Testis (tissue), 3 donors: ENCODE results near the gene CETP. TPM values are rescaled to one million over a fixed set of nuclear protein-coding genes. Genes with fewer than 3 reads are reported as not detected.
"Not testable (repeated sequence)": the region's sequence is repeated elsewhere in the genome, so short reads cannot be mapped to it uniquely, and the experiment has no call there.

Experiments used
- DNase-seq: peaks from one replicate; pipeline ENCODE4 v3.0.0-alpha.2; 2019
- H3K27ac ChIP-seq, 2 donors: fragments of 200-600 bp; sonication (generic); one replicate each; pipeline ENCODE4 v1.5.1; 2019
- H3K27me3 ChIP-seq: fragments of 200-600 bp; sonication (generic); one replicate; pipeline ENCODE4 v1.5.1; 2019
- H3K36me3 ChIP-seq: fragments of 200-600 bp; sonication (generic); one replicate; pipeline ENCODE4 v1.5.1; 2017; ENCODE audit warnings: low read depth; ENCODE audit errors: missing control alignments
- H3K4me1 ChIP-seq: fragments of 200-600 bp; sonication (generic); one replicate; pipeline ENCODE4 v1.5.1; 2019
- H3K4me3 ChIP-seq, 2 donors: fragments of 200-600 bp; sonication (generic); one replicate each; pipeline ENCODE4 v1.5.1; 2017 to 2019
- H3K9me3 ChIP-seq: fragments of 200-600 bp; sonication (generic); one replicate; pipeline ENCODE4 v1.5.1; 2017
- POLR2A ChIP-seq: fragments of 450-650 bp; IDR thresholded peaks from one replicate; pipeline ENCODE4 v1.6.1; 2017; ENCODE audit warnings: antibody characterized with exemption, mild to moderate bottlenecking, moderate library complexity
- WGBS, 2 donors: methylation state at CpG; one replicate each; pipeline ENCODE4 v1.1.5; 2018; 5-methylcytosine and 5-hydroxymethylcytosine counted together
- intact Hi-C: fragments of 100-400 bp; cut with DNase I; formaldehyde crosslinking; loops from one replicate; pipeline ENCODE4 v1.15.1; 2023; ENCODE audit warnings: low total_unique reads
- polyA plus RNA-seq: library from polyadenylated mRNA; stranded (reverse); fragments of 350-450 nt; fragmentation: Illumina TruSeq; extraction: RNeasy Lipid Tissue Mini Kit (QIAGEN cat#74804); gene quantifications from one replicate; pipeline ENCODE4 v1.2.3, GENCODE V29; 2014; ENCODE audit warnings: low read depth, low replicate concordance; ENCODE audit not compliant: insufficient read depth
- total RNA-seq, 2 donors: library from RNA; depleted of rRNA; stranded (reverse); fragments of >200 nt; gene quantifications; one replicate each; pipeline ENCODE4 v1.2.3, GENCODE V29; 2016
- TF ChIP-seq, protein P1 (sequence below), 3 experiments: fragments of 450-650 bp in 2 of 3; fragments of 200-600 bp in 1 of 3; sonication (generic) in 1 of 3; IDR thresholded peaks; one replicate each; pipeline ENCODE4 v1.5.1; 2016 to 2019; ENCODE audit warnings: antibody characterized with exemption in 3 of 3, mild to moderate bottlenecking in 2 of 3, moderate library complexity in 1 of 3

CETP gene
- total and polyA plus RNA-seq, 3 donors from 2014 or later, result 0.24 to 0.69 (median 0.50) TPM

DNA sequence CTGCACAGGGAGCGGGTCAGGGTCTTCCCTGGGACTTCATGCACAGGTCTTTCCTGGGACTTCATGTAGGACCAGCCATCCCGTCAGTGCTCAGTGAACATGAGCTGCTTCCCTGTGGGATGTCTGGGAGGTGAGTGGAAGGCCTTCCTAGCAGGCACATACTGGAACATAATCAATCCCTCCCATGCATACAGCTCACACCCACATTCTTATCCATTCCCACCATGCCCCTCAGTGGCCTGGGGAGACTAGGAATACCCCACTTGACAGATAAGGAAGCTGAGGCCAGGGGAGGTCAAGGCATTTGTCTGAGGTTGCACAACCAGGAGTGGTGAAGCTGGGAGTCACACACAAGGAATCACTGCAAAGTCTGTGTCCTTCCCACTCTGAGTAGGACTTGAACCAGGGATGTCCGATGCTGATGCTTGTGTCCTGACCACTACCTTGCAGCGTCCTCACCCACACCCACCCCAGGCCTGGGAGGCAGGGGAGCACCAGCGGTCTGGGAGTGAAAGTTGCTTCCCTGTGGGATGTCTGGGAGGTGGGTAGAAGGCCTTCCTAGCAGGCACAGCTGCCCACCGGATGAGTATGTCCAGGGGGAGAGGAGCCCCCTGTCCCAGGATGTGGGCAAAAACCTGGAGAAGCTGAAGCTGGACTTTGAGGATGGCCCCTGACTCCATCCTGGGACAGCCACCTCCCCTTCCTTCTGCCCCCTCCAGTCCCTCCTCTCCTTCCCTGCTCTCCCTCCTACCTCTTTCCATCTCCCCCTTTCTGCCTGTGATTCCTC lies 26.6 kb downstream of the CETP start:
- intact Hi-C loops, result no loop called here
- peak overlapping the region; percentile 73 to 84 for H3K27ac ChIP-seq
- H3K4me3 ChIP-seq, result peak overlapping the region in 1 of 2 donors; percentile 79
- 66 to 80% methylated on average over 3 to 6 of the region's 6 CpGs for WGBS, 2 donors
- no peaks in the 10 kb centered on the region for H3K36me3 ChIP-seq
- no peak for TF ChIP-seq POLR2A
- TF ChIP-seq, protein P1, sequence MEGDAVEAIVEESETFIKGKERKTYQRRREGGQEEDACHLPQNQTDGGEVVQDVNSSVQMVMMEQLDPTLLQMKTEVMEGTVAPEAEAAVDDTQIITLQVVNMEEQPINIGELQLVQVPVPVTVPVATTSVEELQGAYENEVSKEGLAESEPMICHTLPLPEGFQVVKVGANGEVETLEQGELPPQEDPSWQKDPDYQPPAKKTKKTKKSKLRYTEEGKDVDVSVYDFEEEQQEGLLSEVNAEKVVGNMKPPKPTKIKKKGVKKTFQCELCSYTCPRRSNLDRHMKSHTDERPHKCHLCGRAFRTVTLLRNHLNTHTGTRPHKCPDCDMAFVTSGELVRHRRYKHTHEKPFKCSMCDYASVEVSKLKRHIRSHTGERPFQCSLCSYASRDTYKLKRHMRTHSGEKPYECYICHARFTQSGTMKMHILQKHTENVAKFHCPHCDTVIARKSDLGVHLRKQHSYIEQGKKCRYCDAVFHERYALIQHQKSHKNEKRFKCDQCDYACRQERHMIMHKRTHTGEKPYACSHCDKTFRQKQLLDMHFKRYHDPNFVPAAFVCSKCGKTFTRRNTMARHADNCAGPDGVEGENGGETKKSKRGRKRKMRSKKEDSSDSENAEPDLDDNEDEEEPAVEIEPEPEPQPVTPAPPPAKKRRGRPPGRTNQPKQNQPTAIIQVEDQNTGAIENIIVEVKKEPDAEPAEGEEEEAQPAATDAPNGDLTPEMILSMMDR (IDR thresholded peaks at IDR 0.05), result no peak
- peaks cover 22% of the 10 kb centered on the region for H3K4me1 ChIP-seq
- no peaks in the 10 kb centered on the region for H3K27me3 ChIP-seq
- DNase-seq, result no peak
- H3K9me3 ChIP-seq, result no peaks in the 10 kb centered on the region

DNA sequence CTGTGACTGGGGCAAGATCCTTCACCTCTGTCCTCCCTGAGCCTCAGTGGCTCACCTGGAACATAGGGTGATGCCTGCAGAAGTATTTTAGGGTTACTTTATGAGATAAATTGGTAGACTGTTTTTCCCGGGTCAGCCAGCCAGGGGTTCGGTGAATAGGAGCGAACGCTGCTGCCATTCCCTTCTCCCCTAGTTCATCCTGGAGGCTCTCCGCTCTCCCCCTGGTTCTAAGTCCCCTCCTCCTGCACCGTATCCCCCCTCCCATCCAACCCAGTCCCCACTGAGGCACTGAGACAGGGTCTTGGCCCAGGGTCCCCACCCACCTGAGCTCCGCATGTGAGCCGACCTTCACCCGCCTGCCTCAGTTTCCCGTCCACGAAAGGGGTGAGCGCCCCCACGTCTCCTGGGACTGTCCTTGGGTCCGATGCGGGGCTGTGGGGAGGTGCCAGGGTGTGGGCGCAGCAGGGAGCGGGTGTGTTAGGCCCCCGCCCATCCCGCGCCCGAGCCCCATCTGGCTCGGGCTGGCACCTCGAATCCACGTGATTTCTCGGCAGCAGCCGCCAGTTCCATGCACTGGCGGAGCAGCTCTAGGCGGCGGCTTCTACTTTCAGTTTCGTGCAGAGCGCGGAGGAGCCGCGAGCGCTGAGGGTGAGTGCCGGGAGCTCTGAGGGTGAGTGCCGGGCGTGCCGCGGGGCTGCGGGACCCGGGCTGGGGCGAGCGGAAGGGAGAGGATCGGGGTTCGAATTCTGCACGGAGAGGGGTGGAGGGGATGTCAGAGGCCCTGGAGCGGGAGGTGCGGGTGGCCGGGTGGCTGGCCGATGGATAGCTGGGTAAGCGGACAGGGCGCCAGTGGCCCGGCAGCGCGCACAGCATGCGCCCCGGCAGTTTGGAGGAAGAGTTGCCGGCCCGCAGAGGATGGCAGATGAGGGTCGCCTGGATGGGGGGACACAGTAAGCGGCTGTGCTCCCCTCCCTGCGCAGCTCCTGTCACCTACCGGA lies 27.5 kb downstream of the CETP start, which contains the start of gene NLRC5:
TSS of gene NLRC5 (plus strand) at position 610 of the 998 bp plus-strand sequence. CDS start 31,156 bp downstream, outside the sequence.
- Histone ChIP-seq H3K4me1 (peaks cover 22% of the 10 kb centered on the region), H3K27me3 (no peaks in the 10 kb centered on the region), H3K9me3 (no peaks in the 10 kb centered on the region), H3K36me3 (no peaks in the 10 kb centered on the region), H3K4me3 (peak within 1 kb of the TSS; percentile 66 to 79), H3K27ac (peak within 1 kb of the TSS; percentile 73 to 84)
- intact Hi-C loops, result no loop called here
- peak; percentile 87 for DNase-seq
- WGBS, 2 donors, result 3% methylated on average over 27 to 64 of the region's 64 CpGs
- TF ChIP-seq, protein P1 (IDR thresholded peaks at IDR 0.05), result no peak
- no peak for TF ChIP-seq POLR2A

DNA sequence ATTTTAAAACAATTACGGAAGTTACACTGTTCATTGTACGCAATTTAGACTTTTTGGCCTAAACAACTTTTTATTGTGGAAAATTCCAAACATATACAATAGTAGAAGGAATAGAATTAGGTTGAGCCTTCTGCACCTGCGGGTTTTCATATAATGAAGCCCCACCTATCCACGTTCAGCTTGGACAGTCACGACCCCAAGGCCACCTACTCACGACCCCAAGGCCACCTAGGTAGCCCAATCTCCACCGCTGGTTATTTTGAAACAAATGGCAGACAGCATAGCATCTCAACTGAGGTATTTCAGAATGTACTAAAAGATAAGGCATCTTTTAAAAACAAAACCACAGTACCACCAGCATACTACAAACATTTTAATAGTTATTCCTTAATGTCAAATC lies 28.2 kb downstream of the CETP start:
- Histone ChIP-seq H3K27ac (peak overlapping the region; percentile 73 to 84), H3K27me3 (no peaks in the 10 kb centered on the region), H3K9me3 (no peaks in the 10 kb centered on the region), H3K4me3 (peak overlapping the region; percentile 66 to 79), H3K4me1 (peaks cover 22% of the 10 kb centered on the region), H3K36me3 (no peaks in the 10 kb centered on the region)
- 7 to 15% methylated on average over 7 of the region's 7 CpGs for WGBS, 2 donors
- no peak for DNase-seq
- intact Hi-C loops, result no loop called here
- TF ChIP-seq, protein P1 (IDR thresholded peaks at IDR 0.05), result no peak
- TF ChIP-seq POLR2A, result no peak

DNA sequence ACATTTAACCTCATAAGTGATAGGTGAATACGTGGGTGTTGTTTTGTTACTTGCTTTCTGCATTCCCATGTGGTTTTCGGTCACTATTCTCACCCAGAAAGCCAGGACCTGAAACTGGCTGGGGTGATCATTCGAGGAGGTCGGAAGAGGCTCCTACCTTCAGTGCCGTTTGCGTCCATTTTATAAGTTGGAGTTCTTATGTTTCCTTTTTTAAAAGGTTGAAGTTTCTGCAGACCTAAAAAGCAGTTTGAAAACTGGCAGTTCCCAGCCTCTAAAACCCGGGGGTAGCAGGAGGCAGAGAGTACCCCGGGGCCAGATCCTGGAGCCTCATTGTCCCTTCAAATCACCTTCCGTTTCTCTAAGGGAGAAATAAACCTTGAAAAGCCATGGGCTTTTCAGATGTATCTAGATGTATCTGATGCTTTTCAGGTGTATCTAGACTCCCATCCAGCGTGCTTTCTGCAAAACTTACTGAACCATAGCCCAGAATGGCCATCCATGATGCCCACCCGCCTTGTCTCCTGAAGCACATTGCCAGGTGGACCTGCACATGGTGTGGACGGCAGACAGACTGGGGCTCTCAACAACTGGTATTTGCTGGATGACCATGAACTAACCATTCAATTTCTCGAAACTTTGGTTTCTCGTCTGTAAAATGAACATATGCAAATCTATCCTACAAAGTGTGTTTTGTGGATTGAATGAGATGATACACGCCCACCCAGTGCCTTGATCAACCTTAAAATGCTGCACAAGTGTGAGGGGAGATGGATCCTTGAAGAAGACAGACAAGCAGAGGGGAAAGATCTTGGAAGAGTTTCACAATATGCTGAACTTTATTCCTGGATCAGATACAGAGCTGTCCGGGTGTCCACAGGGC lies 28.9 kb downstream of the CETP start:
- WGBS, 2 donors, result 61 to 71% methylated on average over 16 of the region's 16 CpGs
- Histone ChIP-seq H3K27me3 (no peaks in the 10 kb centered on the region), H3K9me3 (no peaks in the 10 kb centered on the region), H3K4me3 (peak overlapping the region; percentile 66 to 79), H3K4me1 (peaks cover 22% of the 10 kb centered on the region), H3K36me3 (no peaks in the 10 kb centered on the region), H3K27ac (no peak overlapping the region)
- DNase-seq, result no peak
- TF ChIP-seq POLR2A, result no peak
- TF ChIP-seq, protein P1 (IDR thresholded peaks at IDR 0.05), result no peak
- intact Hi-C loops, result no loop called here

DNA sequence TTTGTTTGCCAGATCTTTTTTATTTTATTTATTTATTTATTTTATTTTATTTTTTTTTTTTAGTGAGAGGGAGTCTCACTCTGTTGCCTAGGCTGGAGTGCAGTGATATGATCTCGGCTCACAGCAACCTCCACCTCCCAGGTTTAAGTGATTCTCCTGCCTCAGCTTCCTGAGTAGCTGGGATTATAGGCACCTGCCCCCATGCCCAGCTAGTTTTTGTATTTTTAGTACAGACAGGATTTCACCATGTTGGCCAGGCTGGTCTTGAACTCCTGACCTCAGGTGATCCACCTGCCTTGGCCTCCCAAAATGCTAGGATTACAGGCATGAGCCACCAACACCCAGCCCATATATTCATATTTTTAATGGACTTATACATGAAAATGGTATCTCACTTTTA lies 30.7 kb downstream of the CETP start:
- not testable (repeated sequence) for H3K9me3 ChIP-seq, DNase-seq

More for the DNA sequence above, 30.7 kb downstream of the CETP start:
- intact Hi-C loops, H3K36me3 ChIP-seq, H3K4me3 ChIP-seq, H3K27ac ChIP-seq, H3K27me3 ChIP-seq: not testable (repeated sequence)
- WGBS, 2 donors, result 88 to 100% methylated on average over 1 of the region's 1 CpG
- peaks cover 22% of the 10 kb centered on the region for H3K4me1 ChIP-seq
